ENCODE results near the gene SPAST. TPM values are rescaled to one million over a fixed set of nuclear protein-coding genes. Genes with fewer than 3 reads are reported as not detected.

The SPAST gene
- total RNA-seq, 2 experiments from 2014 or later: 12.0 to 12.8 TPM

- H3K9me3 Mint-ChIP-seq: no peaks in the 10 kb centered on the region
- peak overlapping the region; percentile 89 for H3K27ac Mint-ChIP-seq
- peaks cover 2% of the 10 kb centered on the region for H3K36me3 Mint-ChIP-seq (ENCODE audit: low read depth)
- H3K27me3 Mint-ChIP-seq (ENCODE audit: low read depth): no peaks in the 10 kb centered on the region
- intact Hi-C loops (cut with micrococcal nuclease): loop anchor here (2.0 to 10.0 kb wide), 4 partner anchors 111 to 1535 kb away; partner anchors contain the start of genes FAM98A, RASGRP3 and YIPF4
- peak overlapping the region; percentile 96 for H3K4me3 Mint-ChIP-seq
- peaks cover 22% of the 10 kb centered on the region for H3K4me1 Mint-ChIP-seq (ENCODE audit: low read depth)
- DNase-seq: peak; percentile 41
- CTCF ChIA-PET: interaction anchor here (0.6 kb wide), 1 partner anchor 20 kb away, joined by 3 read pairs; no protein-coding TSS in a partner anchor
Measured at GRCh38 chr2:32061973-32062861, 1.1 kb upstream of the SPAST start.

- peak overlapping the region; percentile 96 for H3K4me3 Mint-ChIP-seq
- DNase-seq: peak; percentile 33
- CTCF ChIA-PET: interaction anchor here (0.6 to 1.1 kb wide), 3 partner anchors 24 to 436 kb away, joined by 3 to 6 read pairs (median 5); partner anchors contain the start of gene DPY30
- peaks cover 24% of the 10 kb centered on the region for H3K4me1 Mint-ChIP-seq (ENCODE audit: low read depth)
- no peaks in the 10 kb centered on the region for H3K27me3 Mint-ChIP-seq (ENCODE audit: low read depth)
- intact Hi-C loops (cut with micrococcal nuclease): loop anchor here (5.0 to 10.0 kb wide), 2 partner anchors 1411 to 1533 kb away; partner anchors contain the start of genes FAM98A and RASGRP3
- peaks cover 2% of the 10 kb centered on the region for H3K36me3 Mint-ChIP-seq (ENCODE audit: low read depth)
- no peaks in the 10 kb centered on the region for H3K9me3 Mint-ChIP-seq
- peak overlapping the region; percentile 89 for H3K27ac Mint-ChIP-seq
Measured at GRCh38 chr2:32064021-32064601, 755 bp downstream of the SPAST start.

- no peak for DNase-seq
- intact Hi-C loops (cut with micrococcal nuclease): loop anchor here (5.0 to 10.0 kb wide), 2 partner anchors 1410 to 1533 kb away; partner anchors contain the start of genes FAM98A and RASGRP3
Measured at GRCh38 chr2:32064713-32065112, 1.4 kb downstream of the SPAST start.

GRCh38 chr2:32067549-32067948 is 4.2 kb downstream of the SPAST start:
- no peaks in the 10 kb centered on the region for H3K9me3 Mint-ChIP-seq
- peaks cover 24% of the 10 kb centered on the region for H3K4me1 Mint-ChIP-seq (ENCODE audit: low read depth)
- H3K36me3 Mint-ChIP-seq (ENCODE audit: low read depth): peaks cover 2% of the 10 kb centered on the region
- no peak for DNase-seq
- no peaks in the 10 kb centered on the region for H3K27me3 Mint-ChIP-seq (ENCODE audit: low read depth)
- intact Hi-C loops (cut with micrococcal nuclease): loop anchor here (10.0 kb wide), 1 partner anchor 1407 kb away; the partner anchor contains the start of gene RASGRP3
- CTCF ChIA-PET: interaction anchor here (0.7 kb wide), 1 partner anchor 52 kb away, joined by 3 read pairs; no protein-coding TSS in a partner anchor
- H3K27ac Mint-ChIP-seq: no peak overlapping the region
- no peak overlapping the region for H3K4me3 Mint-ChIP-seq

More at GRCh38 chr2:32064713-32065112, 1.4 kb downstream of the SPAST start:
- CTCF ChIA-PET: interaction anchor here (0.6 to 0.7 kb wide), 2 partner anchors 63 to 239 kb away, joined by 4 to 5 read pairs; no protein-coding TSS in a partner anchor
- H3K9me3 Mint-ChIP-seq: no peaks in the 10 kb centered on the region
- H3K27me3 Mint-ChIP-seq (ENCODE audit: low read depth): no peaks in the 10 kb centered on the region
- H3K36me3 Mint-ChIP-seq (ENCODE audit: low read depth): peaks cover 2% of the 10 kb centered on the region
- peaks cover 24% of the 10 kb centered on the region for H3K4me1 Mint-ChIP-seq (ENCODE audit: low read depth)
- peak overlapping the region; percentile 77 for H3K27ac Mint-ChIP-seq
- peak overlapping the region; percentile 96 for H3K4me3 Mint-ChIP-seq

GRCh38 chr2:32074134-32074506 is 10.8 kb downstream of the SPAST start:
- H3K4me3 Mint-ChIP-seq: no peak overlapping the region
- H3K36me3 Mint-ChIP-seq (ENCODE audit: low read depth): peaks cover 2% of the 10 kb centered on the region
- intact Hi-C loops (cut with micrococcal nuclease): no loop called here
- no peak for DNase-seq
- H3K27me3 Mint-ChIP-seq (ENCODE audit: low read depth): no peaks in the 10 kb centered on the region
- CTCF ChIA-PET: no interaction called here
- H3K27ac Mint-ChIP-seq: no peak overlapping the region
- no peaks in the 10 kb centered on the region for H3K9me3 Mint-ChIP-seq
- H3K4me1 Mint-ChIP-seq (ENCODE audit: low read depth): peaks cover 9% of the 10 kb centered on the region

- H3K27ac Mint-ChIP-seq: no peak overlapping the region
- peaks cover 8% of the 10 kb centered on the region for H3K36me3 Mint-ChIP-seq (ENCODE audit: low read depth)
- peaks cover 2% of the 10 kb centered on the region for H3K9me3 Mint-ChIP-seq
- CTCF ChIA-PET: no interaction called here
- intact Hi-C loops (cut with micrococcal nuclease): no loop called here
- H3K27me3 Mint-ChIP-seq (ENCODE audit: low read depth): no peaks in the 10 kb centered on the region
- no peaks in the 10 kb centered on the region for H3K4me1 Mint-ChIP-seq (ENCODE audit: low read depth)
- H3K4me3 Mint-ChIP-seq: no peak overlapping the region
- DNase-seq: no peak
Measured at GRCh38 chr2:32095671-32096070, 32.3 kb downstream of the SPAST start.

- Mint-ChIP-seq H3K27me3 (ENCODE audit: low read depth) (no peaks in the 10 kb centered on the region), H3K9me3 (peaks cover 8% of the 10 kb centered on the region), H3K4me1 (ENCODE audit: low read depth) (peaks cover 3% of the 10 kb centered on the region), H3K36me3 (ENCODE audit: low read depth) (peaks cover 41% of the 10 kb centered on the region), H3K27ac (no peak overlapping the region), H3K4me3 (no peak overlapping the region)
- CTCF ChIA-PET: no interaction called here
- intact Hi-C loops (cut with micrococcal nuclease): no loop called here
- DNase-seq: no peak
Measured at GRCh38 chr2:32108111-32108510, 44.8 kb downstream of the SPAST start.

- no peak overlapping the region for H3K27ac Mint-ChIP-seq
- CTCF ChIA-PET: interaction anchor here (0.5 kb wide), 2 partner anchors 9 to 162 kb away, joined by 5 read pairs; no protein-coding TSS in a partner anchor
Measured at GRCh38 chr2:32118055-32118454, 54.7 kb downstream of the SPAST start.

GRCh38 chr2:32119161-32119560 is 55.8 kb downstream of the SPAST start:
- no peak overlapping the region for H3K4me3 Mint-ChIP-seq
- peaks cover 9% of the 10 kb centered on the region for H3K36me3 Mint-ChIP-seq (ENCODE audit: low read depth)
- H3K27me3 Mint-ChIP-seq (ENCODE audit: low read depth): no peaks in the 10 kb centered on the region
- H3K27ac Mint-ChIP-seq: no peak overlapping the region
- DNase-seq: no peak
- CTCF ChIA-PET: interaction anchor here (0.6 kb wide), 2 partner anchors 14 to 75 kb away, joined by 3 to 4 read pairs; no protein-coding TSS in a partner anchor
- intact Hi-C loops (cut with micrococcal nuclease): no loop called here
- peaks cover 6% of the 10 kb centered on the region for H3K4me1 Mint-ChIP-seq (ENCODE audit: low read depth)
- no peaks in the 10 kb centered on the region for H3K9me3 Mint-ChIP-seq

More at GRCh38 chr2:32118055-32118454, 54.7 kb downstream of the SPAST start:
- Mint-ChIP-seq H3K4me1 (ENCODE audit: low read depth) (peaks cover 6% of the 10 kb centered on the region), H3K36me3 (ENCODE audit: low read depth) (peaks cover 10% of the 10 kb centered on the region), H3K4me3 (no peak overlapping the region), H3K9me3 (no peaks in the 10 kb centered on the region), H3K27me3 (ENCODE audit: low read depth) (no peaks in the 10 kb centered on the region)
- DNase-seq: no peak
- intact Hi-C loops (cut with micrococcal nuclease): no loop called here

GRCh38 chr2:32124660-32125059 is 61.3 kb downstream of the SPAST start:
- DNase-seq: no peak
- intact Hi-C loops (cut with micrococcal nuclease): no loop called here
- Mint-ChIP-seq H3K27ac (no peak overlapping the region), H3K36me3 (ENCODE audit: low read depth) (peaks cover 17% of the 10 kb centered on the region), H3K27me3 (ENCODE audit: low read depth) (no peaks in the 10 kb centered on the region), H3K9me3 (no peaks in the 10 kb centered on the region), H3K4me1 (ENCODE audit: low read depth) (peaks cover 4% of the 10 kb centered on the region), H3K4me3 (no peak overlapping the region)
- CTCF ChIA-PET: no interaction called here

- H3K9me3 Mint-ChIP-seq: no peaks in the 10 kb centered on the region
- no peaks in the 10 kb centered on the region for H3K27me3 Mint-ChIP-seq (ENCODE audit: low read depth)
- no peaks in the 10 kb centered on the region for H3K4me1 Mint-ChIP-seq (ENCODE audit: low read depth)
- CTCF ChIA-PET: no interaction called here
- intact Hi-C loops (cut with micrococcal nuclease): no loop called here
- H3K27ac Mint-ChIP-seq: no peak overlapping the region
- DNase-seq: no peak
- peaks cover 14% of the 10 kb centered on the region for H3K36me3 Mint-ChIP-seq (ENCODE audit: low read depth)
- H3K4me3 Mint-ChIP-seq: no peak overlapping the region
Measured at GRCh38 chr2:32128636-32129035, 65.3 kb downstream of the SPAST start.

GRCh38 chr2:32129086-32129485 is 65.7 kb downstream of the SPAST start:
- Mint-ChIP-seq H3K9me3 (no peaks in the 10 kb centered on the region), H3K27ac (no peak overlapping the region), H3K36me3 (ENCODE audit: low read depth) (peaks cover 14% of the 10 kb centered on the region), H3K27me3 (ENCODE audit: low read depth) (no peaks in the 10 kb centered on the region), H3K4me3 (no peak overlapping the region), H3K4me1 (ENCODE audit: low read depth) (no peaks in the 10 kb centered on the region)
- intact Hi-C loops (cut with micrococcal nuclease): no loop called here
- no peak for DNase-seq
- CTCF ChIA-PET: no interaction called here

Data from activated naive CD4-positive, alpha-beta T cell treated with anti-CD3 and anti-CD28 coated beads for 36 hours (primary cell).